ENCODE measurements around the gene P2RX7.
"Not testable (repeated sequence)": the region's sequence is repeated elsewhere in the genome, so short reads cannot be mapped to it uniquely, and the experiment has no call there.

DNA sequence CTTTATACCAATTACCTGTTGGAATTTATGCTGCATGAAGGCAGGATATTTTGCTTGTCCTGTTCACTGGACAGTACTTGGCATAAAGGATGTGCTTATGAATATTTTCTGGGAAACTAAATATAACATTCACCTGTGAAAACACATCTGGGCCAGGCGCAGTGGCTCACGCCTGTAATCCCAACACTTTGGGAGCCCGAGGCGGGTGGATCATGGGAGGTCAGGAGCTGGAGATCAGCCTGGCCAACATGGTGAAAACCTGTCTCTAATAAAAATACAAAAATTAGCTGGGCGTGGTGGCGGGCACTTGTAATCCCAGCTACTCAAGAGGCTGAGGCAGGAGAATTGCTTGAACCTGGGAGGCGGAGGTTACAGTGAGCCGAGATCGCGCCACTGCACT is 75.9 kb downstream of the P2RX7 start:
- TF ChIP-seq POLR2AphosphoS5 (IDR thresholded peaks at IDR 0.05; ENCODE audit: low read depth) = not testable (repeated sequence)
- TF ChIP-seq, protein P1, sequence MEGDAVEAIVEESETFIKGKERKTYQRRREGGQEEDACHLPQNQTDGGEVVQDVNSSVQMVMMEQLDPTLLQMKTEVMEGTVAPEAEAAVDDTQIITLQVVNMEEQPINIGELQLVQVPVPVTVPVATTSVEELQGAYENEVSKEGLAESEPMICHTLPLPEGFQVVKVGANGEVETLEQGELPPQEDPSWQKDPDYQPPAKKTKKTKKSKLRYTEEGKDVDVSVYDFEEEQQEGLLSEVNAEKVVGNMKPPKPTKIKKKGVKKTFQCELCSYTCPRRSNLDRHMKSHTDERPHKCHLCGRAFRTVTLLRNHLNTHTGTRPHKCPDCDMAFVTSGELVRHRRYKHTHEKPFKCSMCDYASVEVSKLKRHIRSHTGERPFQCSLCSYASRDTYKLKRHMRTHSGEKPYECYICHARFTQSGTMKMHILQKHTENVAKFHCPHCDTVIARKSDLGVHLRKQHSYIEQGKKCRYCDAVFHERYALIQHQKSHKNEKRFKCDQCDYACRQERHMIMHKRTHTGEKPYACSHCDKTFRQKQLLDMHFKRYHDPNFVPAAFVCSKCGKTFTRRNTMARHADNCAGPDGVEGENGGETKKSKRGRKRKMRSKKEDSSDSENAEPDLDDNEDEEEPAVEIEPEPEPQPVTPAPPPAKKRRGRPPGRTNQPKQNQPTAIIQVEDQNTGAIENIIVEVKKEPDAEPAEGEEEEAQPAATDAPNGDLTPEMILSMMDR (IDR thresholded peaks at IDR 0.05; ENCODE audit: insufficient read depth, low read length) = not testable (repeated sequence)

Data from HL-60 (cell line).